OCI-LY7 (cell line): ENCODE results near the gene RFX5.

Experiments used
- CTCF ChIP-seq: fragments of 200-600 bp; sonication (generic); conservative IDR thresholded peaks from 2 replicates; pipeline ENCODE4 v1.5.1; 2014; ENCODE audit warnings: mild to moderate bottlenecking, antibody characterized with exemption, low read length, moderate library complexity, mixed read lengths
- EZH2phosphoT487 ChIP-seq: fragments of 200-600 bp; sonication (generic); IDR thresholded peaks from 2 replicates; pipeline ENCODE4 v1.6.1; 2018; ENCODE audit warnings: low read depth, borderline replicate concordance, mild to moderate bottlenecking, mixed run types, antibody characterized with exemption, low read length, moderate library complexity, mixed read lengths

- TF ChIP-seq CTCF = no peak
- TF ChIP-seq EZH2phosphoT487 = no peak
Measured at GRCh38 chr1:151369302-151369610, 22.2 kb upstream of the RFX5 start.
